ENCODE measurements around the gene NTRK3.

The NTRK3 gene

GRCh38 chr15:88232771-88233201 is 23.8 kb downstream of the NTRK3 start:
- DNase-seq (ENCODE audit: low read depth in 1 of 2, low spot score in 1 of 2), result no peak

GRCh38 chr15:88231909-88232644 is 24.5 kb downstream of the NTRK3 start:
- DNase-seq (ENCODE audit: low read depth in 1 of 2, low spot score in 1 of 2), result no peak

- no peak for DNase-seq (ENCODE audit: low read depth in 1 of 2, low spot score in 1 of 2)
These were observed 25.7 kb downstream of the NTRK3 start for GRCh38 chr15:88230823-88231222.

- DNase-seq (ENCODE audit: low read depth in 1 of 2, low spot score in 1 of 2), result no peak
These were observed 31.1 kb downstream of the NTRK3 start for GRCh38 chr15:88225461-88225860.

- no peak for DNase-seq (ENCODE audit: low read depth in 1 of 2, low spot score in 1 of 2)
These were observed 33.5 kb downstream of the NTRK3 start for GRCh38 chr15:88223084-88223483.

- DNase-seq (ENCODE audit: low read depth in 1 of 2, low spot score in 1 of 2), result no peak
These were observed 34.7 kb downstream of the NTRK3 start for GRCh38 chr15:88221836-88222235.

GRCh38 chr15:88220443-88221335 is 35.9 kb downstream of the NTRK3 start:
- DNase-seq (ENCODE audit: low read depth in 1 of 2, low spot score in 1 of 2), result no peak

GRCh38 chr15:88219623-88220022 is 36.9 kb downstream of the NTRK3 start:
- no peak for DNase-seq (ENCODE audit: low read depth in 1 of 2, low spot score in 1 of 2)

- no peak for DNase-seq (ENCODE audit: low read depth in 1 of 2, low spot score in 1 of 2)
These were observed 37.9 kb downstream of the NTRK3 start for GRCh38 chr15:88218557-88219221.

- no peak for DNase-seq (ENCODE audit: low read depth in 1 of 2, low spot score in 1 of 2)
These were observed 41.4 kb downstream of the NTRK3 start for GRCh38 chr15:88215066-88215648.

- no peak for DNase-seq (ENCODE audit: low read depth in 1 of 2, low spot score in 1 of 2)
These were observed 47.4 kb downstream of the NTRK3 start for GRCh38 chr15:88209111-88209510.

- DNase-seq (ENCODE audit: low read depth in 1 of 2, low spot score in 1 of 2), result no peak
These were observed 48.1 kb downstream of the NTRK3 start for GRCh38 chr15:88208396-88208795.

- DNase-seq (ENCODE audit: low read depth in 1 of 2, low spot score in 1 of 2), result no peak
These were observed 49.0 kb downstream of the NTRK3 start for GRCh38 chr15:88207565-88207964.

GRCh38 chr15:88204584-88204983 is 52.0 kb downstream of the NTRK3 start:
- no peak for DNase-seq (ENCODE audit: low read depth in 1 of 2, low spot score in 1 of 2)

- no peak for DNase-seq (ENCODE audit: low read depth in 1 of 2, low spot score in 1 of 2)
These were observed 54.3 kb downstream of the NTRK3 start for GRCh38 chr15:88202231-88202630.

GRCh38 chr15:88201207-88201606 is 55.3 kb downstream of the NTRK3 start:
- DNase-seq (ENCODE audit: low read depth in 1 of 2, low spot score in 1 of 2), result no peak

GRCh38 chr15:88196961-88197360 is 59.6 kb downstream of the NTRK3 start:
- no peak for DNase-seq (ENCODE audit: low read depth in 1 of 2, low spot score in 1 of 2)

- no peak for DNase-seq (ENCODE audit: low read depth in 1 of 2, low spot score in 1 of 2)
These were observed 62.4 kb downstream of the NTRK3 start for GRCh38 chr15:88194162-88194561.

GRCh38 chr15:88193415-88193814 is 63.1 kb downstream of the NTRK3 start:
- DNase-seq (ENCODE audit: low read depth in 1 of 2, low spot score in 1 of 2), result no peak

- no peak for DNase-seq (ENCODE audit: low read depth in 1 of 2, low spot score in 1 of 2)
These were observed 64.8 kb downstream of the NTRK3 start for GRCh38 chr15:88191812-88192165.

- DNase-seq (ENCODE audit: low read depth in 1 of 2, low spot score in 1 of 2), result no peak
These were observed 66.3 kb downstream of the NTRK3 start for GRCh38 chr15:88190232-88190631.

Measured in stimulated activated CD4-positive, alpha-beta T cell treated with anti-CD3 and anti-CD28 coated beads, Interleukin-15, amount 100 ng/mL, for 1 hour (primary cell).